OCI-LY3 (cell line): ENCODE results near the gene DDX4.
"Not testable (repeated sequence)": the region's sequence is repeated elsewhere in the genome, so short reads cannot be mapped to it uniquely, and the experiment has no call there.

Experiments used
- H2AFZ ChIP-seq: fragments of 200-600, 300-600 bp; shearing (Covaris generic); 2 replicates; pipeline ENCODE4 v1.6.0; 2014; ENCODE audit warnings: antibody characterized with exemption, low read depth, low read length
- H3K27ac ChIP-seq: fragments of 200-600, 300-600 bp; sonication (generic); 2 replicates; pipeline ENCODE4 v1.5.1; 2014; ENCODE audit warnings: mild to moderate bottlenecking, low read length, moderate library complexity, mixed read lengths
- H3K27me3 ChIP-seq: fragments of 200-600, 300-600 bp; sonication (generic); 2 replicates; pipeline ENCODE4 v1.6.1; 2014; ENCODE audit warnings: low read depth, low read length, mixed read lengths
- H3K36me3 ChIP-seq: fragments of 200-600, 300-600 bp; sonication (generic); replicated peaks from 2 replicates; pipeline ENCODE3; 2014; ENCODE audit warnings: low read depth, low read length, mixed read lengths
- H3K4me1 ChIP-seq: fragments of 300-600, 200-600 bp; sonication (generic); 2 replicates; pipeline ENCODE4 v1.6.1; 2014; ENCODE audit warnings: low read length, mixed read lengths
- H3K4me2 ChIP-seq: fragments of 200-600, 300-600 bp; sonication (generic); 2 replicates; pipeline ENCODE4 v1.6.1; 2014; ENCODE audit warnings: low read length, mixed read lengths
- H3K4me3 ChIP-seq: fragments of 300-600, 200-600 bp; sonication (generic); 2 replicates; pipeline ENCODE4 v1.5.1; 2014; ENCODE audit warnings: antibody characterized with exemption, mild to moderate bottlenecking, low read length, moderate library complexity
- H3K79me2 ChIP-seq: fragments of 300-600, 200-600 bp; shearing (Covaris generic); 2 replicates; pipeline ENCODE4 v1.6.1; 2014; ENCODE audit warnings: mild to moderate bottlenecking, low read length, mixed read lengths
- H3K9ac ChIP-seq: fragments of 300-600, 200-600 bp; shearing (Covaris generic); 2 replicates; pipeline ENCODE4 v1.6.0; 2014; ENCODE audit warnings: mild to moderate bottlenecking, low read length, moderate library complexity
- H3K9me3 ChIP-seq: fragments of 200-600, 300-600 bp; shearing (Covaris generic); 2 replicates; pipeline ENCODE4 v1.6.1; 2014; ENCODE audit warnings: low read length, mixed read lengths; ENCODE audit not compliant: insufficient read depth
- H4K20me1 ChIP-seq: fragments of 200-600, 300-600 bp; sonication (generic); 2 replicates; pipeline ENCODE4 v1.6.1; 2016; ENCODE audit warnings: low read length, mixed read lengths; ENCODE audit not compliant: insufficient read depth
- CTCF ChIP-seq: fragments of 200-600, 300-600 bp; sonication (generic); IDR thresholded peaks from 2 replicates; pipeline ENCODE4 v1.5.1; 2014; ENCODE audit warnings: antibody characterized with exemption, low read length, low read depth
- EZH2phosphoT487 ChIP-seq: fragments of 200-600 bp; shearing (Covaris generic); IDR thresholded peaks from 2 replicates; pipeline ENCODE4 v1.6.1; 2018; ENCODE audit warnings: antibody characterized with exemption, mixed run types, low read depth

DDX4 gene

GRCh38 chr5:55800924-55801323, 63.1 kb downstream of the DDX4 start:
- H4K20me1 ChIP-seq: no peaks in the 10 kb centered on the region
- no peak overlapping the region for H3K4me3 ChIP-seq
- H3K27me3 ChIP-seq: no peaks in the 10 kb centered on the region
- no peak overlapping the region for H3K27ac ChIP-seq
- no peak overlapping the region for H3K4me2 ChIP-seq
- no peaks in the 10 kb centered on the region for H3K79me2 ChIP-seq
- no peaks in the 10 kb centered on the region for H3K36me3 ChIP-seq
- no peak overlapping the region for H2AFZ ChIP-seq
- H3K9me3 ChIP-seq: no peaks in the 10 kb centered on the region
- TF ChIP-seq EZH2phosphoT487 (no peak), CTCF (no peak)
- H3K9ac ChIP-seq: no peak overlapping the region
- H3K4me1 ChIP-seq: no peaks in the 10 kb centered on the region

- not testable (repeated sequence) for H3K4me2 ChIP-seq, H3K79me2 ChIP-seq, H3K36me3 ChIP-seq, H3K27me3 ChIP-seq, H3K9ac ChIP-seq, H4K20me1 ChIP-seq, H3K9me3 ChIP-seq, H3K4me1 ChIP-seq, H3K27ac ChIP-seq, H2AFZ ChIP-seq, H3K4me3 ChIP-seq
Observed at GRCh38 chr5:55808814-55809213, 71.0 kb downstream of the DDX4 start.

GRCh38 chr5:55815939-55816338, 78.1 kb downstream of the DDX4 start:
- H3K27ac ChIP-seq, H3K4me3 ChIP-seq, H4K20me1 ChIP-seq, H3K4me2 ChIP-seq, H2AFZ ChIP-seq, H3K4me1 ChIP-seq, H3K36me3 ChIP-seq, H3K9me3 ChIP-seq, H3K9ac ChIP-seq, H3K79me2 ChIP-seq, H3K27me3 ChIP-seq: not testable (repeated sequence)

- H3K27ac ChIP-seq: no peak overlapping the region
- H3K9me3 ChIP-seq: no peaks in the 10 kb centered on the region
- no peak for TF ChIP-seq EZH2phosphoT487
- TF ChIP-seq CTCF: no peak
- H4K20me1 ChIP-seq: no peaks in the 10 kb centered on the region
- no peak overlapping the region for H2AFZ ChIP-seq
- H3K79me2 ChIP-seq: no peaks in the 10 kb centered on the region
- no peaks in the 10 kb centered on the region for H3K36me3 ChIP-seq
- no peak overlapping the region for H3K4me3 ChIP-seq
- H3K9ac ChIP-seq: no peak overlapping the region
- H3K4me1 ChIP-seq: no peaks in the 10 kb centered on the region
- H3K27me3 ChIP-seq: no peaks in the 10 kb centered on the region
- H3K4me2 ChIP-seq: no peak overlapping the region
Observed at GRCh38 chr5:55816342-55816741, 78.5 kb downstream of the DDX4 start.

- H4K20me1 ChIP-seq: no peaks in the 10 kb centered on the region
- H3K27ac ChIP-seq: no peak overlapping the region
- no peak overlapping the region for H2AFZ ChIP-seq
- no peaks in the 10 kb centered on the region for H3K79me2 ChIP-seq
- H3K27me3 ChIP-seq: no peaks in the 10 kb centered on the region
- H3K9ac ChIP-seq: no peak overlapping the region
- H3K36me3 ChIP-seq: no peaks in the 10 kb centered on the region
- H3K4me1 ChIP-seq: no peaks in the 10 kb centered on the region
- H3K4me3 ChIP-seq: no peak overlapping the region
- H3K4me2 ChIP-seq: no peak overlapping the region
- H3K9me3 ChIP-seq: no peaks in the 10 kb centered on the region
- TF ChIP-seq EZH2phosphoT487 (no peak), CTCF (no peak)
Observed at GRCh38 chr5:55817030-55817429, 79.2 kb downstream of the DDX4 start.
